GM21528 (cell line): ENCODE measurements around the gene KRT72.

Source experiments
- ATAC-seq: cut with Tn5 transposase; IDR thresholded peaks from one replicate; pipeline ENCODE4 v1.9.1; 2021; ENCODE audit warnings: mild to moderate bottlenecking, moderate library complexity; ENCODE audit not compliant: unreplicated experiment, low FRiP score

The KRT72 gene

GRCh38 chr12:52581481-52581880 lies 19.8 kb downstream of the KRT72 start:
- no peak for ATAC-seq

GRCh38 chr12:52581066-52581465 lies 20.2 kb downstream of the KRT72 start:
- ATAC-seq = no peak

GRCh38 chr12:52580496-52580895 lies 20.8 kb downstream of the KRT72 start:
- no peak for ATAC-seq

- ATAC-seq = no peak
These were observed 21.5 kb downstream of the KRT72 start for GRCh38 chr12:52579468-52580465.

- no peak for ATAC-seq
These were observed 22.8 kb downstream of the KRT72 start for GRCh38 chr12:52578469-52578868.

- ATAC-seq = no peak
These were observed 23.9 kb downstream of the KRT72 start for GRCh38 chr12:52577316-52577715.

GRCh38 chr12:52575948-52576347 lies 25.3 kb downstream of the KRT72 start:
- no peak for ATAC-seq

GRCh38 chr12:52575256-52575655 lies 26.0 kb downstream of the KRT72 start:
- ATAC-seq = no peak

- no peak for ATAC-seq
These were observed 27.5 kb downstream of the KRT72 start, which contains the start of gene KRT74 for GRCh38 chr12:52573743-52574142. KRT74 (minus strand) TSS chr12:52573843; CDS start chr12:52573777, 66 bp downstream.

- no peak for ATAC-seq
These were observed 28.0 kb downstream of the KRT72 start for GRCh38 chr12:52573306-52573705.

- no peak for ATAC-seq
These were observed 30.8 kb downstream of the KRT72 start for GRCh38 chr12:52570511-52570910.

- ATAC-seq = no peak
These were observed 33.2 kb downstream of the KRT72 start for GRCh38 chr12:52568111-52568510.

- ATAC-seq = no peak
These were observed 34.4 kb downstream of the KRT72 start for GRCh38 chr12:52566847-52567291.

- ATAC-seq = no peak
These were observed 36.7 kb downstream of the KRT72 start for GRCh38 chr12:52564582-52564981.

- ATAC-seq = no peak
These were observed 39.3 kb downstream of the KRT72 start for GRCh38 chr12:52561880-52562449.

- no peak for ATAC-seq
These were observed 41.3 kb downstream of the KRT72 start for GRCh38 chr12:52559979-52560378.

GRCh38 chr12:52558781-52559445 lies 42.4 kb downstream of the KRT72 start:
- ATAC-seq = no peak

GRCh38 chr12:52557476-52557875 lies 43.8 kb downstream of the KRT72 start:
- ATAC-seq = no peak

GRCh38 chr12:52555577-52555976 lies 45.7 kb downstream of the KRT72 start:
- no peak for ATAC-seq

- no peak for ATAC-seq
These were observed 48.5 kb downstream of the KRT72 start, which contains the start of gene KRT71 for GRCh38 chr12:52552681-52553195. KRT71 (minus strand) TSS chr12:52553145; CDS start chr12:52553077, 68 bp downstream.

- no peak for ATAC-seq
These were observed 49.2 kb downstream of the KRT72 start for GRCh38 chr12:52552055-52552454.
